Effector memory CD8-positive, alpha-beta T cell (primary cell): ENCODE measurements around the gene NMB.
A peak's percentile ranks its signal among the peaks of the same experiment; 100 is the strongest.

Source experiments
- ATAC-seq: fragments of 150-1000 bp; cut with Tn5 transposase; replicated peaks from 2 replicates; pipeline ENCODE4 v1.10.0; 2021; ENCODE audit warnings: mild to moderate bottlenecking, moderate library complexity
- DNase-seq, 3 experiments: peaks; one replicate each; pipeline ENCODE4 v3.0.0; 2021
- H3K27ac Mint-ChIP-seq, 2 donors: one replicate each; pipeline ENCODE4 v1.8.0; 2022; ENCODE audit warnings: mild to moderate bottlenecking in 2 of 2, mixed read lengths in 2 of 2, moderate library complexity in 2 of 2
- H3K27me3 Mint-ChIP-seq, 2 donors: one replicate each; pipeline ENCODE4 v1.8.0; 2022; ENCODE audit warnings: mixed read lengths in 2 of 2
- H3K36me3 Mint-ChIP-seq: one replicate; pipeline ENCODE4 v1.8.0; 2022; ENCODE audit warnings: mild to moderate bottlenecking, moderate library complexity, mixed read lengths; ENCODE audit not compliant: insufficient read depth
- H3K4me1 Mint-ChIP-seq, 2 donors: one replicate each; pipeline ENCODE4 v1.8.0; 2022; ENCODE audit warnings: low read depth in 2 of 2, mixed read lengths in 2 of 2
- H3K4me3 Mint-ChIP-seq, 2 donors: one replicate each; pipeline ENCODE4 v1.8.0; 2022; ENCODE audit warnings: mild to moderate bottlenecking in 2 of 2, mixed read lengths in 2 of 2, moderate library complexity in 2 of 2
- H3K9me3 Mint-ChIP-seq, 2 donors: one replicate each; pipeline ENCODE4 v1.8.0; 2022; ENCODE audit warnings: mixed read lengths in 2 of 2

Gene NMB

DNA sequence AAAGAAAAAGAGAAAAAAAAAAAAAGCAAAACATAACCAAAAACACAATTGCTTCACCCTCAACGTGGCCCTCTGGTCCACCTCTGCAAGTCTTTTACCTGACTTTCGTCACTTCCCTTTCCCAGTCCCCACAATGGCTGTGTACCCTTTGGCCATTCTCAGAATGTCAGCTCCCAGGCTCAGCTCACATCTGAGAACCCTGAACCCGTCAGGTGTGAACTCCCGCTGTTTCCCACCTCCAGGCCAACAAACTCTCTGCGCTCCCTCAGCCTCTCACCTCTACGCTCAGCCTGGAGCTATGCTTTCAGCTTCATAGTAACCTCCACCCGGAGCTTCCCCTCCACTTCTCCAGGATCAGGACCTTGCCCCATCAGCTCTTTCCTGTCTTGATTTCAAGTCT lies 33.6 kb downstream of the NMB start:
- H3K27me3 Mint-ChIP-seq: no peaks in the 10 kb centered on the region
- ATAC-seq (no peak), DNase-seq (no peak)
- peaks cover 10% of the 10 kb centered on the region for H3K36me3 Mint-ChIP-seq
- H3K4me1 Mint-ChIP-seq: peaks cover 0 to 1% of the 10 kb centered on the region in 2 donors
- no peak overlapping the region for H3K27ac Mint-ChIP-seq
- no peak overlapping the region for H3K4me3 Mint-ChIP-seq
- H3K9me3 Mint-ChIP-seq: peaks cover 6 to 9% of the 10 kb centered on the region in 2 donors

DNA sequence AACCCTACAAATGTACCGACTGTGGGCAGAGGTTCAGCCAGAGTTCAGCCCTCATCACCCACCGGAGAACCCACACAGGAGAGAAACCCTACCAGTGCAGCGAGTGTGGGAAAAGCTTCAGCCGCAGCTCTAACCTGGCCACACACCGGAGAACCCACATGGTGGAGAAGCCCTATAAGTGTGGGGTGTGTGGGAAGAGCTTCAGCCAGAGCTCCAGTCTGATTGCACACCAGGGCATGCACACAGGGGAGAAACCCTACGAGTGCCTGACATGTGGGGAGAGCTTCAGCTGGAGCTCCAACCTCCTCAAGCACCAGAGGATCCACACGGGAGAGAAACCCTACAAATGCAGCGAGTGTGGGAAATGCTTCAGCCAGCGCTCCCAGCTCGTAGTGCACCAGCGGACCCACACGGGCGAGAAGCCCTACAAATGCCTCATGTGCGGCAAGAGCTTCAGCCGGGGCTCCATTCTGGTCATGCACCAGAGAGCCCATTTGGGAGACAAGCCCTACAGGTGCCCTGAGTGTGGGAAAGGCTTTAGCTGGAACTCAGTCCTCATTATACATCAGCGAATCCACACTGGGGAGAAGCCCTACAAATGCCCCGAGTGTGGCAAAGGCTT lies 36.5 kb downstream of the NMB start:
- Mint-ChIP-seq H3K4me1 (peaks cover 0 to 1% of the 10 kb centered on the region in 2 donors), H3K36me3 (peaks cover 13% of the 10 kb centered on the region), H3K27me3 (no peaks in the 10 kb centered on the region), H3K4me3 (no peak overlapping the region), H3K27ac (no peak overlapping the region), H3K9me3 (peaks cover 6 to 9% of the 10 kb centered on the region in 2 donors)
- ATAC-seq: no peak
- no peak for DNase-seq

DNA sequence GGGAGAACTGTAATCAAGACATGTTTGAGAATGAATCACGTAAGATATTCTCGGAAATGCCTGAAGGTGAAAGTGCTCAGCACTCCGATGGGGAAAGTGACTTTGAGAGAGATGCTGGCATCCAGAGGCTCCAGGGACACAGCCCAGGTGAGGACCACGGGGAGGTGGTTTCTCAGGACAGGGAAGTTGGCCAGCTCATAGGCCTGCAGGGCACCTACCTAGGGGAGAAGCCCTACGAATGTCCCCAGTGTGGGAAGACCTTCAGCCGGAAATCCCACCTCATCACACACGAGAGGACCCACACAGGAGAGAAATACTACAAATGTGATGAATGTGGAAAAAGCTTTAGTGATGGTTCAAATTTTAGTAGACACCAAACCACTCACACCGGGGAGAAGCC lies 37.4 kb downstream of the NMB start:
- H3K9me3 Mint-ChIP-seq: peaks cover 6 to 9% of the 10 kb centered on the region in 2 donors
- no peak overlapping the region for H3K4me3 Mint-ChIP-seq
- ATAC-seq (no peak), DNase-seq (no peak)
- peaks cover 13% of the 10 kb centered on the region for H3K36me3 Mint-ChIP-seq
- no peaks in the 10 kb centered on the region for H3K27me3 Mint-ChIP-seq
- H3K27ac Mint-ChIP-seq: no peak overlapping the region
- H3K4me1 Mint-ChIP-seq: peaks cover 0 to 5% of the 10 kb centered on the region in 2 donors

DNA sequence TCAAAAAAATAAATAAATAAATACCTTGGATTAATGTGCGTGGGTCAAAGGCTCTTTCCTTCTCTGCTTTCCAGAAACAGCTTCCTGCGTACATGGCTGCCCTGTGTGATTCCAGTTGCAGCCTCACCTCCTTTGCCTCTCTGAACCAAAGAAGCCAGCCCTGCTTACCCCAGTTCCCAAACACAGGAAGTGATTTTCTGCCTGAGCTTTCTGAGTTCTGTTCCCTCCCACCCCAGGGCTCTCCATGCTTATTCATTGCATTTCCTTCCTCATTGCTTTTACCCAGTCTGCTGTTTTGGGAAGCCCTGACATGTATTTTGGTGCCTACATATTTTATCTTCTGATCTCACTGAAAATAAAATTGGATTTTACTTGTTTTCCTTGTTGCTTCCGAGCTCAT lies 41.8 kb downstream of the NMB start:
- peaks cover 13% of the 10 kb centered on the region for H3K36me3 Mint-ChIP-seq
- no peaks in the 10 kb centered on the region for H3K27me3 Mint-ChIP-seq
- peaks cover 0 to 5% of the 10 kb centered on the region in 2 donors for H3K4me1 Mint-ChIP-seq
- ATAC-seq: no peak
- DNase-seq: no peak
- peak overlapping the region; percentile 35 to 57 for H3K27ac Mint-ChIP-seq
- no peak overlapping the region for H3K4me3 Mint-ChIP-seq
- peaks cover 6 to 9% of the 10 kb centered on the region in 2 donors for H3K9me3 Mint-ChIP-seq

DNA sequence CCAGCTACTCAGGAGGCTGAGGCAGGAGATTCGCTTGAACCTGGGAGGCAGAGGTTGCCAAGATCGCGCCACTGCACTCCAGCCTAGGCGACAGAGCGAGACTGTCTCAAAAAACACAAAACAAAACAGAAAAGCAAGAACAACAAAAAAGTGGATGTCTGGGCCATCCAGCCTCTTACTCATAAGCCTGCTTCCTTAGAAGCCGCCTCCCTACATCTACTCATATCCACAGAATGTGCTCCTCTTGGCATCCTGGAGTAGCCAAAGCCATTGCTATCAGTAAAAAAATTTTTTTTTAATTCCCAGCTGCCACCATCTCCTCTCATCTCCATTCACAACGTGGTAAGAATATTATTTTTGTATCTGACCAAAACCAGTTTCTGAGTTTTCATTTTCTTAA lies 46.4 kb downstream of the NMB start:
- H3K27me3 Mint-ChIP-seq: no peaks in the 10 kb centered on the region

DNA sequence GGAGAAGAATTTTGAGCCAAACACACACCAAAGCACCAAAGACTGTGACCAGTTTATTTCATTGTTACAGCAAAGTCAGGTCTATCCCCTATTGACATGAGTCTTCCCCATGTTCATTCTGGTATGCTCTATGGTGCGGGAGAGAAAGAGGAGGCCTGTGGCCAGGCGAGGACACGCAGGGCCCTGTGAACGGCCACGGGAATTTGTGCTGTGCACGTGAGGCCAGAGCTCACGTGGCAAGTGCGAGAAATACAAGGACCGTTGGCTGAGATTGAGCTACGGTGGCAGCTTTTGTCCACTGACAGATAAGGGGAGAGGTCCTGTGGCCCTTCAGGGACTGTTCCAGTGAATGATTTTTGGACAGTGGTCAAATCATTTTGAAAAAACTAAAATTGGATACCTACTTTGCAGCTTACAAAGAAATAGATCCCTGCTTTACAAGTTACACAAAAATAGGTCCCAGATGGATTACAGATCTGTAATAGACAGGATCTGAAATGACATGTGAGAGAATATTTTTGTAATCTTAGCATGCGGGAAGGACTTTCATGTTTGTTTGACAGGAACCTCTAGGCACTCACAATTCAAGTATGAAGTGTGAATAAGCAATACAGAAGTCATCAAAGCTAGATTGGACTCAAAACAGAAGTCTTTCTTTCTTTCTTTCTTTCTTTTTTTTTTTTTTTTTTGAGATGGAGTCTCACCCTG lies 48.0 kb downstream of the NMB start:
- Mint-ChIP-seq H3K4me3 (no peak overlapping the region), H3K27me3 (no peaks in the 10 kb centered on the region), H3K36me3 (peaks cover 15% of the 10 kb centered on the region), H3K27ac (no peak overlapping the region), H3K4me1 (peaks cover 18 to 24% of the 10 kb centered on the region in 2 donors), H3K9me3 (no peaks in the 10 kb centered on the region)
- ATAC-seq (no peak), DNase-seq (no peak)

More for the DNA sequence above, 46.4 kb downstream of the NMB start:
- Mint-ChIP-seq H3K36me3 (peaks cover 12% of the 10 kb centered on the region), H3K4me1 (peaks cover 7 to 13% of the 10 kb centered on the region in 2 donors), H3K9me3 (no peaks in the 10 kb centered on the region), H3K4me3 (no peak overlapping the region), H3K27ac (no peak overlapping the region)
- DNase-seq: no peak
- no peak for ATAC-seq

DNA sequence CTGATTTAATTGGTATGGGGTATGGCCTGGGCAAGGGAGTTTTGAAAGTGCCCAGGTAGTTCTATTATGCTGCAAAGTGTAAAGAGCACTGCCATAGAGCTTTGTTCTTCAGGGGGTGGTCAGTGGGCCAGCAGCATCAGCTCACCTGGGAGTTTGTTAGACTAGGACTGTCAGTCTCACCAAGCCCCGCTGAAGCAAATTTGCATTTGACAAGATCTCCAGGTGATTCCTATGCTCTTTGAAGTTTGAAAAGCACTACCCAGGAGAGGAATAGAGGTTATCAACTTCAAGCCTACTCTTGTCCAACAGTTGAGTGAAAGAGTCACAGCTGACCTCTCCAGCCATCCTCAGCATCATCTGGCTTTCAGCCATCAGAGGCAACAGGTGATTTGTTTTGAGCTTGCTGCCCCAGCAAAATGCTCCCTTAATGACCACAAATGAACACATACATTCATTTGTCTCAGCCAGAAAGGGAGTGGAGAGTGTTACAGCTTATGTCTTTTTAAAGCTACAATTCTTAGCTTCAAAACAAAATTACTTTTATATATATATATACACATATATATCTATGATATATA lies 49.2 kb downstream of the NMB start:
- Mint-ChIP-seq H3K27me3 (no peaks in the 10 kb centered on the region), H3K36me3 (peaks cover 18% of the 10 kb centered on the region), H3K4me1 (peaks cover 28 to 35% of the 10 kb centered on the region in 2 donors), H3K27ac (no peak overlapping the region), H3K9me3 (no peaks in the 10 kb centered on the region), H3K4me3 (no peak overlapping the region)
- no peak for DNase-seq
- ATAC-seq: no peak

DNA sequence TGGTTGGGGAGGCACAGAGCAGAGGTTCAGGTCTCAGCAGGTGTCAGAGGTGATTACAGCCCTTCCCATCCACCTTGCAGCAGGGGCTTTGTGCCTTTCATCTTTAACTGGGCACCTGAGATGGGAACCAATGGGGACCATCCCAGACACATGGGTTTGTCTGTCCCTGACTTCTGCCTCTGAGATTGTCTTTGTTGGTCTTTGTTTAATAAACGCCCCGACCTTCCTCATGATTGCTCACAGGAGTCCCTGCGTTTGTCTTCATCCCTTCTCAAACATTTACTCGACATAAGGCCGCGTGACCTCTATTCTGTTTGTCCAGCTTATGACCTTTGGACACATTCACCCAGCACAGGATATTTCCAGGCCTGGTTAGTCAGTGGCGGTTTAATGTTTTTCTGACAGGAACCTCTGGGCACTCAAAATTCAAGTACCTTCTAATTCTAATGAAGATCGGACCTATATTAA lies 51.3 kb downstream of the NMB start:
- Mint-ChIP-seq H3K36me3 (peaks cover 14% of the 10 kb centered on the region), H3K4me1 (peaks cover 34 to 49% of the 10 kb centered on the region in 2 donors), H3K4me3 (no peak overlapping the region), H3K27ac (peak overlapping the region; percentile 90 to 98), H3K27me3 (no peaks in the 10 kb centered on the region), H3K9me3 (no peaks in the 10 kb centered on the region)
- ATAC-seq: no peak
- DNase-seq: no peak

DNA sequence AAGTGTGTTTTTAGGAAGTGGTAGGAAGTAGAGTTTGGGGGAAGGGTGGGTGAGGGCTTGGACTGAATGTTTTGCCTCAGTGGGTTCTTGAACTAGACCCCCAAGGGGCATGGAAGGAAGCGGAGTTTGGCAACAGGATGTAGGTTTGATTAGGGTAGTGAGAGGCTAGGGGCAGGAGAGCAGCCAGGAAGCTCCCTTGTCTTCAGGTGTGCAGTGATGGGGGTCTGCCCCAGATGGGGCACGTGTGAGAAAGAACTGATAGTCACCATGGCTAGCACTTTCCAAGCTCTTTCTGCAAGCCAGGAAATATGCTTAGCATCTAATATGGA lies 52.5 kb downstream of the NMB start:
- Mint-ChIP-seq H3K36me3 (peaks cover 18% of the 10 kb centered on the region), H3K9me3 (no peaks in the 10 kb centered on the region), H3K4me3 (peak overlapping the region; percentile 69 to 75), H3K27me3 (no peaks in the 10 kb centered on the region), H3K27ac (peak overlapping the region; percentile 90 to 98), H3K4me1 (peaks cover 41 to 57% of the 10 kb centered on the region in 2 donors)
- ATAC-seq: no peak
- DNase-seq: no peak
